Ovary (tissue), 3 donors: ENCODE data around the gene MCUB.

Experiments used
- EP300 ChIP-seq: sonication (generic); formaldehyde crosslinking; IDR thresholded peaks from one replicate; pipeline ENCODE4 v1.6.1; 2017; ENCODE audit warnings: antibody characterized with exemption
- TF ChIP-seq, protein P1 (sequence below), 3 donors: fragments of 450-650 bp in 2 of 3; fragments of 200-600 bp in 1 of 3; IDR thresholded peaks; one replicate each; pipeline versions ENCODE4 v1.5.1 to v1.8.0; 2016 to 2022; ENCODE audit warnings: antibody characterized with exemption in 3 of 3, mild to moderate bottlenecking in 1 of 3
- donor health status: DM: no; HTN: no; CAD: no.

DNA sequence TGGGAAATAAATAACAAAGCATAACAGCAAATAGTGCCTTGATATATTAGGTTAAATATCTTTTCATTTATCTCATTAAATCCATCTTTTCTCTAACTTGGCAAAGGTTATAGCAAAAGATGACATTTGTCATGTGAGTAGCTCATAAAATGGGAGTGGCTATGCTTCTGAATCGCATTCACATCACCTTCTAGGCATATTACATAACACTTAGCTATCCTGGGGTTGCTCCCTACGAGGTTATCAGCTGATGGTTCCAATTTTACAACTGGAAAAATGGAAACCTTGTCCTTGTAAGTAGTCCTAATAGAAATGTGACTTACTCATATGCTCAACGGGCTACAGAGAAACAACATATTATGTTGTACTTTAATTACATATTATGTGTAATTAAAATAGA is 153.5 kb downstream of the MCUB start:
- TF ChIP-seq, protein P1, sequence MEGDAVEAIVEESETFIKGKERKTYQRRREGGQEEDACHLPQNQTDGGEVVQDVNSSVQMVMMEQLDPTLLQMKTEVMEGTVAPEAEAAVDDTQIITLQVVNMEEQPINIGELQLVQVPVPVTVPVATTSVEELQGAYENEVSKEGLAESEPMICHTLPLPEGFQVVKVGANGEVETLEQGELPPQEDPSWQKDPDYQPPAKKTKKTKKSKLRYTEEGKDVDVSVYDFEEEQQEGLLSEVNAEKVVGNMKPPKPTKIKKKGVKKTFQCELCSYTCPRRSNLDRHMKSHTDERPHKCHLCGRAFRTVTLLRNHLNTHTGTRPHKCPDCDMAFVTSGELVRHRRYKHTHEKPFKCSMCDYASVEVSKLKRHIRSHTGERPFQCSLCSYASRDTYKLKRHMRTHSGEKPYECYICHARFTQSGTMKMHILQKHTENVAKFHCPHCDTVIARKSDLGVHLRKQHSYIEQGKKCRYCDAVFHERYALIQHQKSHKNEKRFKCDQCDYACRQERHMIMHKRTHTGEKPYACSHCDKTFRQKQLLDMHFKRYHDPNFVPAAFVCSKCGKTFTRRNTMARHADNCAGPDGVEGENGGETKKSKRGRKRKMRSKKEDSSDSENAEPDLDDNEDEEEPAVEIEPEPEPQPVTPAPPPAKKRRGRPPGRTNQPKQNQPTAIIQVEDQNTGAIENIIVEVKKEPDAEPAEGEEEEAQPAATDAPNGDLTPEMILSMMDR (IDR thresholded peaks at IDR 0.05) = no peak
- TF ChIP-seq EP300 = no peak
